ENCODE measurements around the gene PPL. TPM values are rescaled to one million over a fixed set of nuclear protein-coding genes. Genes with fewer than 3 reads are reported as not detected.

Gene PPL
- total RNA-seq, 4 donors from 2014 or later, result 31.3 to 97.6 (median 59.5) TPM

GRCh38 chr16:4895366-4895765 is 41.6 kb downstream of the PPL start:
- DNase-seq (ENCODE audit: low spot score) (no peak), ATAC-seq (ENCODE audit: low FRiP score) (peak; percentile 42)

GRCh38 chr16:4894276-4895150 is 42.4 kb downstream of the PPL start:
- ATAC-seq (ENCODE audit: low FRiP score), result no peak
- DNase-seq (ENCODE audit: low spot score), result no peak
- no peak for TF ChIP-seq CTCF (IDR thresholded peaks at IDR 0.05)

More at GRCh38 chr16:4895366-4895765, 41.6 kb downstream of the PPL start:
- no peak for TF ChIP-seq CTCF (IDR thresholded peaks at IDR 0.05)

DNA sequence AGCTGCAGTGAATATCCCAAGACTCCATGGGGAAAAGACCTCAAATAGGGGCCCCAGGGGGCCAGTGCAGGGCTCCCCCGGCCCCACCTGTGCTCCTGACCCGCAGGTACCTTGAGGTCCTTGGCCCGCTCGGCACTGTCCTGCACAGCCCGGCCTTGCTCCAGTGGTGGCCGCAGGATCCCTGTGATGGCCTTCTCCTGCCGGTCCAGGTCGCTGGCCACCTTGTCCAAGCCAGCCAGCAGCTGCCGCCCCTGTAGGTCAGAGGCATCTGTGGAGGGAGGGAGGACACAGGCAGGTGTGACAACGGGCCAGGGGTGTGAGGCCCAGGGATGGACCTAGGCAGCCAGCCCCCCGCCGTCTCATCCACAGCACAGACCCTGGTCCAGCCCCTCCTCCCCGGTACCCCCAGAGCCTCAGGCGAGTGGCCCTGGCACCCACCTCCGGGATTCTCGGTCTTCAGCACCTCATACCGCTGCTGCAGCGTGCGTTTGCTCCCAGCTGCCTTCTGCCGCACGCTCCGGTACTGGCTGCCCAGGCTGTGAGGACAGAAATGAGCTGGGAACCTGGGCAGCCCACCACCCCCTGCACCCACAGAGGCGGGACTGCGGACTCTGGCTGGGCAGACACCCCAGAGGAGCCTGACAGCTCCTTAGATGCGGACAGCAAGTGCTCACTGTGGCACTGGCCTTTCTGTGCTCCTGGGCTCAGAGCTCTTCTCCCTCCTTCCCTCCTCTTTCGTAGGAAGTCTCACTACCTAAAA is 43.7 kb downstream of the PPL start:
- TF ChIP-seq CTCF (IDR thresholded peaks at IDR 0.05), result no peak
- DNase-seq (ENCODE audit: low spot score) (no peak), ATAC-seq (ENCODE audit: low FRiP score) (no peak)

- DNase-seq (ENCODE audit: low spot score) (no peak), ATAC-seq (ENCODE audit: low FRiP score) (no peak)
- TF ChIP-seq CTCF (IDR thresholded peaks at IDR 0.05), result no peak
These were observed 44.4 kb downstream of the PPL start for GRCh38 chr16:4892361-4893102.

DNA sequence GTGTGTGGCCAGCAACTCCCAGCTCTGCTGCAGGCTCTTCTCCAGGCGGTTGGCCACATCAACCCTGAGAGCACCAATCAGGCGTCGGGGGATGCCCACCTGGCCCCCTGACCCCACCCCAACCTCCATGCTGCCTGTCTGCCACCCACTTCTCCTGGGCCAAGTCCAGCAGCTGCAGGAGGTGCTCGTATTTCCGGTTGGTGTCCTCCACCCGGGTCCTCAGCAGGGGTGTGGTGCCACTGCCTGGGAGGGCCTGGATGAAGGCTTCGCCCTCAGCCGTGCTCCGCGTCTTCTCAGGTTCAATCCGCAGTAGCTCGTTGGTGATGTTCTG is 45.1 kb downstream of the PPL start:
- TF ChIP-seq CTCF (IDR thresholded peaks at IDR 0.05), result no peak
- no peak for ATAC-seq (ENCODE audit: low FRiP score)
- DNase-seq (ENCODE audit: low spot score), result no peak

DNA sequence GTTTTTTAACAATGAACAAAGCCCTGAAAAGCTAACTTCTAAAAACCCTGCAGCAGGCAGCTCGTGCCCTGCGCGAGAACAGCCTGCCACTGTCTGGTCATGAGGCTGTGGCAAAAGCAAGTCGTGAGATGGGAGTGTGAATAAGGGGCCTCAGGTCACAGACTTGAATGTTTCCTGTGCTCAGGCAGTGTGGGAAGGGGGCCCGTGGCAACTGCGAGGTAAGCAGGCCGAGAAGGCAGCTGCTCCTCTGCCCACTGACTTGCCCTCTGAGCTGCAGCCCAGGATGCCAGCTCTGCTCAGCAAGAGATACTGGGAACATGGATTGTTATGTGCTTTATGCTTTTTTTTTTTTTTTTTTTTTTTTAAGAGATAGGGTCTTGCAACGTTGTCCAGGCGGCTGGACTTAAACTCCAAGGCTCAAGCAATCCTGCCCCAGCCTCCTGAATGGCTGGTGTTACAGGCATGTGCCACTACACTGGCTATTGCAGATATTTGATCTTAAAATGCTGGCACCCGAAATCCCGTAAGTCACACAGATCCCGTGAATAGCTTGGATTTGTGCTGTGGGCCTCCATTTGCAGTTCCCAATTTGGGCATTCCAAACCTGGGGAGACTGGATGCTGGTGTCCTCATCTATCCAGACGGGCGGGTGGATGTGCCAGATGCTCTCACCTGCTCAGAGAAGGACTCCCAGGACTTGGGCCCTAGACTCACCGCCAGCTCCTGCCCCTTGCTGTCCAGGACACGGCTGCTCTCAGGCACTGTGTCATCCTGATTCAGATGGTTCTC is 45.7 kb downstream of the PPL start:
- ATAC-seq (ENCODE audit: low FRiP score), result no peak
- TF ChIP-seq CTCF (IDR thresholded peaks at IDR 0.05), result no peak
- DNase-seq (ENCODE audit: low spot score), result no peak
